HepG2 (cell line): ENCODE measurements around the gene SGF29.

Experiments
- BHLHE40 ChIP-seq: IDR thresholded peaks from 2 replicates; pipeline ENCODE4 v1.6.1; 2011; ENCODE audit warnings: low read length, improper control_type of control experiment
- ESRRA ChIP-seq: sonication (generic); formaldehyde crosslinking; IDR thresholded peaks from 2 replicates; pipeline ENCODE4 v1.5.1; 2020; ENCODE audit warnings: mild to moderate bottlenecking, low read depth, missing genetic modification reagents
- HNF4G ChIP-seq, 2 experiments: sonication (generic) in 1 of 2; formaldehyde crosslinking in 1 of 2; IDR thresholded peaks; 2 replicates each; pipeline versions ENCODE4 v1.4.0 to v1.6.1; 2011 to 2020; ENCODE audit warnings: borderline replicate concordance in 2 of 2, low read depth in 2 of 2, mild to moderate bottlenecking in 2 of 2, low read length in 1 of 2, missing genetic modification reagents in 1 of 2, moderate library complexity in 1 of 2
- MAFK ChIP-seq, 2 experiments: IDR thresholded peaks in 1 of 2; conservative IDR thresholded peaks in 1 of 2; 2 replicates each; pipeline ENCODE4 v1.6.1; 2011; ENCODE audit warnings: improper control_type of control experiment in 2 of 2, low read length in 2 of 2
- SNRNP70 ChIP-seq: fragments of 200-400 bp; formaldehyde crosslinking; IDR thresholded peaks from 2 replicates; pipeline ENCODE4 v1.6.1; 2017; ENCODE audit warnings: mild to moderate bottlenecking, low read depth, low read length, moderate library complexity
- TF ChIP-seq, protein P1 (sequence below): sonication (generic); formaldehyde crosslinking; IDR thresholded peaks from 2 replicates; pipeline ENCODE4 v1.4.0; 2020; ENCODE audit warnings: missing genetic modification reagents
- TF ChIP-seq, protein P2 (sequence below): sonication (generic); formaldehyde crosslinking; IDR thresholded peaks from 2 replicates; pipeline ENCODE4 v1.5.0; 2020; ENCODE audit warnings: mild to moderate bottlenecking, missing genetic modification reagents, moderate library complexity
- TF ChIP-seq, protein P3 (sequence below): IDR thresholded peaks from 2 replicates; pipeline ENCODE4 v1.6.1; 2016; ENCODE audit warnings: missing compliant biosample characterization, missing genetic modification reagents, borderline replicate concordance
- TF ChIP-seq, protein P4 (sequence below), 2 experiments: fragments of 450-650 bp in 1 of 2; sonication (generic) in 1 of 2; formaldehyde crosslinking; IDR thresholded peaks; 2 replicates each; pipeline versions ENCODE4 v1.5.0 to v1.8.0; 2020 to 2022; ENCODE audit warnings: mild to moderate bottlenecking in 1 of 2, missing genetic modification reagents in 1 of 2
- TF ChIP-seq, protein P5 (sequence below): sonication (generic); formaldehyde crosslinking; IDR thresholded peaks from 2 replicates; pipeline ENCODE4 v1.4.0; 2020; ENCODE audit warnings: missing genetic modification reagents

DNA sequence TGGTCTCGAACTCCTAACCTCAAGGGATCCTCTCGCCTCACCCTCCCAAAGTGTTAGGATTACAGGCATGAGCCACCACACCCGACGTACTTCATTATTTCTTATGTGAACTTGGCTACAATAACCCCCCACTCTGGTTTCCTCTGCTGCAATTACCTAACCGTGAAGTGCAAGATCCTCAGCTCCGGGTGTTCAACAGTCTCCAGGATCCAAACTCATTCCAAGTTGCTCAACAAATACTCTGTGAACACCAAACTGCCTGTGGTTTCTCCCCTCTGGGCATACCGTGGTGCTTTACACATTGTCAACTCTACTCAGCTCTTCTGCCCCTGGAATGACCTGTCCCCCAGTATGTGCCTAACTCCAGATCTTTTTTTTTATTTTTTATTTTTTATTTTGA lies 62.9 kb downstream of the SGF29 start:
- TF ChIP-seq SNRNP70 (no peak), BHLHE40 (no peak), ESRRA (CRISPR knock-in tag) (no peak), HNF4G (IDR thresholded peaks at IDR 0.05; ENCODE audit: borderline replicate concordance, low read depth, low read length) (no peak), HNF4G (CRISPR knock-in tag; IDR thresholded peaks at IDR 0.05; ENCODE audit: borderline replicate concordance, low read depth) (no peak), MAFK (conservative IDR thresholded peaks at IDR 0.05 in 1 of 2, IDR thresholded peaks at IDR 0.05 in 1 of 2; ENCODE audit: low read length in 2 of 2) (no peak)
- TF ChIP-seq, protein P1, sequence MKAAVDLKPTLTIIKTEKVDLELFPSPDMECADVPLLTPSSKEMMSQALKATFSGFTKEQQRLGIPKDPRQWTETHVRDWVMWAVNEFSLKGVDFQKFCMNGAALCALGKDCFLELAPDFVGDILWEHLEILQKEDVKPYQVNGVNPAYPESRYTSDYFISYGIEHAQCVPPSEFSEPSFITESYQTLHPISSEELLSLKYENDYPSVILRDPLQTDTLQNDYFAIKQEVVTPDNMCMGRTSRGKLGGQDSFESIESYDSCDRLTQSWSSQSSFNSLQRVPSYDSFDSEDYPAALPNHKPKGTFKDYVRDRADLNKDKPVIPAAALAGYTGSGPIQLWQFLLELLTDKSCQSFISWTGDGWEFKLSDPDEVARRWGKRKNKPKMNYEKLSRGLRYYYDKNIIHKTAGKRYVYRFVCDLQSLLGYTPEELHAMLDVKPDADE (CRISPR knock-in tag) = no peak
- TF ChIP-seq, protein P2, sequence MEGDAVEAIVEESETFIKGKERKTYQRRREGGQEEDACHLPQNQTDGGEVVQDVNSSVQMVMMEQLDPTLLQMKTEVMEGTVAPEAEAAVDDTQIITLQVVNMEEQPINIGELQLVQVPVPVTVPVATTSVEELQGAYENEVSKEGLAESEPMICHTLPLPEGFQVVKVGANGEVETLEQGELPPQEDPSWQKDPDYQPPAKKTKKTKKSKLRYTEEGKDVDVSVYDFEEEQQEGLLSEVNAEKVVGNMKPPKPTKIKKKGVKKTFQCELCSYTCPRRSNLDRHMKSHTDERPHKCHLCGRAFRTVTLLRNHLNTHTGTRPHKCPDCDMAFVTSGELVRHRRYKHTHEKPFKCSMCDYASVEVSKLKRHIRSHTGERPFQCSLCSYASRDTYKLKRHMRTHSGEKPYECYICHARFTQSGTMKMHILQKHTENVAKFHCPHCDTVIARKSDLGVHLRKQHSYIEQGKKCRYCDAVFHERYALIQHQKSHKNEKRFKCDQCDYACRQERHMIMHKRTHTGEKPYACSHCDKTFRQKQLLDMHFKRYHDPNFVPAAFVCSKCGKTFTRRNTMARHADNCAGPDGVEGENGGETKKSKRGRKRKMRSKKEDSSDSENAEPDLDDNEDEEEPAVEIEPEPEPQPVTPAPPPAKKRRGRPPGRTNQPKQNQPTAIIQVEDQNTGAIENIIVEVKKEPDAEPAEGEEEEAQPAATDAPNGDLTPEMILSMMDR (CRISPR knock-in tag) = no peak
- TF ChIP-seq, protein P3, sequence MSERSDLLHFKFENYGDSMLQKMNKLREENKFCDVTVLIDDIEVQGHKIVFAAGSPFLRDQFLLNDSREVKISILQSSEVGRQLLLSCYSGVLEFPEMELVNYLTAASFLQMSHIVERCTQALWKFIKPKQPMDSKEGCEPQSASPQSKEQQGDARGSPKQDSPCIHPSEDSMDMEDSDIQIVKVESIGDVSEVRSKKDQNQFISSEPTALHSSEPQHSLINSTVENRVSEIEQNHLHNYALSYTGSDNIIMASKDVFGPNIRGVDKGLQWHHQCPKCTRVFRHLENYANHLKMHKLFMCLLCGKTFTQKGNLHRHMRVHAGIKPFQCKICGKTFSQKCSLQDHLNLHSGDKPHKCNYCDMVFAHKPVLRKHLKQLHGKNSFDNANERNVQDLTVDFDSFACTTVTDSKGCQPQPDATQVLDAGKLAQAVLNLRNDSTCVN (CRISPR knock-in tag) = no peak
- TF ChIP-seq, protein P4, sequence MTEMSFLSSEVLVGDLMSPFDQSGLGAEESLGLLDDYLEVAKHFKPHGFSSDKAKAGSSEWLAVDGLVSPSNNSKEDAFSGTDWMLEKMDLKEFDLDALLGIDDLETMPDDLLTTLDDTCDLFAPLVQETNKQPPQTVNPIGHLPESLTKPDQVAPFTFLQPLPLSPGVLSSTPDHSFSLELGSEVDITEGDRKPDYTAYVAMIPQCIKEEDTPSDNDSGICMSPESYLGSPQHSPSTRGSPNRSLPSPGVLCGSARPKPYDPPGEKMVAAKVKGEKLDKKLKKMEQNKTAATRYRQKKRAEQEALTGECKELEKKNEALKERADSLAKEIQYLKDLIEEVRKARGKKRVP (CRISPR knock-in tag; IDR thresholded peaks at IDR 0.05) = no peak
- TF ChIP-seq, protein P5, sequence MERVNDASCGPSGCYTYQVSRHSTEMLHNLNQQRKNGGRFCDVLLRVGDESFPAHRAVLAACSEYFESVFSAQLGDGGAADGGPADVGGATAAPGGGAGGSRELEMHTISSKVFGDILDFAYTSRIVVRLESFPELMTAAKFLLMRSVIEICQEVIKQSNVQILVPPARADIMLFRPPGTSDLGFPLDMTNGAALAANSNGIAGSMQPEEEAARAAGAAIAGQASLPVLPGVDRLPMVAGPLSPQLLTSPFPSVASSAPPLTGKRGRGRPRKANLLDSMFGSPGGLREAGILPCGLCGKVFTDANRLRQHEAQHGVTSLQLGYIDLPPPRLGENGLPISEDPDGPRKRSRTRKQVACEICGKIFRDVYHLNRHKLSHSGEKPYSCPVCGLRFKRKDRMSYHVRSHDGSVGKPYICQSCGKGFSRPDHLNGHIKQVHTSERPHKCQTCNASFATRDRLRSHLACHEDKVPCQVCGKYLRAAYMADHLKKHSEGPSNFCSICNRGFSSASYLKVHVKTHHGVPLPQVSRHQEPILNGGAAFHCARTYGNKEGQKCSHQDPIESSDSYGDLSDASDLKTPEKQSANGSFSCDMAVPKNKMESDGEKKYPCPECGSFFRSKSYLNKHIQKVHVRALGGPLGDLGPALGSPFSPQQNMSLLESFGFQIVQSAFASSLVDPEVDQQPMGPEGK (CRISPR knock-in tag) = no peak
